ENCODE data around the gene ERO1A.

DNA sequence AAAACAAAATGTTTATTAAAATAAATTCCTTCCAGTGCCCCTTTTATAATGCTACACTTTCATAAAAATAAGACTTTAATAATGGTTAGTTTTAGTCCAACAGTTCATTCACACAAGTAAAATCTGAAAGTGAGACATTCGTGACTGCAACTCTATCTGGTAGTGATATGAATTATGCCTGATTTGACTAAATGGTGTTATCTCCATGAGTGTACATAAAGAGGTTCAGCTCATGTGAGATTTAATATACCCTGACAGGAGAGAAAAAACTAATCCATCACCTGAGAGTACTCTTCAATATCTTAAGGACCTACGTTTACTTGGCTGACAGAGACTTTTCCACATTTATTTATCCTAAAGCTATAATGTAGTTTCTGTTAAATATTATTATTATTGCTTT lies 34.0 kb downstream of the ERO1A start:
- no peak for TF ChIP-seq EZH2 (IDR thresholded peaks at IDR 0.05; ENCODE audit: borderline replicate concordance, insufficient read depth, low read depth, low read length, poor library complexity, severe bottlenecking)
- TF ChIP-seq, protein P1, sequence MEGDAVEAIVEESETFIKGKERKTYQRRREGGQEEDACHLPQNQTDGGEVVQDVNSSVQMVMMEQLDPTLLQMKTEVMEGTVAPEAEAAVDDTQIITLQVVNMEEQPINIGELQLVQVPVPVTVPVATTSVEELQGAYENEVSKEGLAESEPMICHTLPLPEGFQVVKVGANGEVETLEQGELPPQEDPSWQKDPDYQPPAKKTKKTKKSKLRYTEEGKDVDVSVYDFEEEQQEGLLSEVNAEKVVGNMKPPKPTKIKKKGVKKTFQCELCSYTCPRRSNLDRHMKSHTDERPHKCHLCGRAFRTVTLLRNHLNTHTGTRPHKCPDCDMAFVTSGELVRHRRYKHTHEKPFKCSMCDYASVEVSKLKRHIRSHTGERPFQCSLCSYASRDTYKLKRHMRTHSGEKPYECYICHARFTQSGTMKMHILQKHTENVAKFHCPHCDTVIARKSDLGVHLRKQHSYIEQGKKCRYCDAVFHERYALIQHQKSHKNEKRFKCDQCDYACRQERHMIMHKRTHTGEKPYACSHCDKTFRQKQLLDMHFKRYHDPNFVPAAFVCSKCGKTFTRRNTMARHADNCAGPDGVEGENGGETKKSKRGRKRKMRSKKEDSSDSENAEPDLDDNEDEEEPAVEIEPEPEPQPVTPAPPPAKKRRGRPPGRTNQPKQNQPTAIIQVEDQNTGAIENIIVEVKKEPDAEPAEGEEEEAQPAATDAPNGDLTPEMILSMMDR (IDR thresholded peaks at IDR 0.05), result no peak

Measured in B cell (primary cell).